NCI-H82 treated with DMSO at 0.1 percent for 48 hours (cell line): Measurements from ENCODE around the gene NHLRC4.

Experiments
- DNase-seq: peaks from one replicate; lab custom pipeline; 2025; ENCODE audit not compliant: unreplicated experiment; lab: John Stamatoyannopoulos, UW

The NHLRC4 gene

DNA sequence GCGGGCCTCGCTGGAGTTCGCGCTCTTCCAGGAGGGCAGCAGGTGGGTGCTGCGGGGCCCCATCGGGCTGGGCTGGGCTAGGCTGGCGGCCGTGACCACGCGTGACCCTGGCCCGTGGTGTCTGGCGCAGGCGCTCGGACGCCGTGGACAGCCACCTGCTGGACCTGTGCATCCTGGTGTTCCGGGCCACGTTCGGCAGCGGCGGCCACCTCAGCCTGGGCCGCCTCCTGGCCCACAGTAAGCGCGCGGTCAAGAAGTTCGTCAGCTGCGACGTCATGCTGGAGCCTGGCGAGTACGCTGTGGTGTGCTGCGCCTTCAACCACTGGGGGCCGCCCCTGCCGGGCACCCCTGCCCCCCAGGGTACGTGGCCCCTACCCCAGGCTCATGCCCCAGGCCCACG lies 14.6 kb upstream of the NHLRC4 start:
- no peak for DNase-seq

DNA sequence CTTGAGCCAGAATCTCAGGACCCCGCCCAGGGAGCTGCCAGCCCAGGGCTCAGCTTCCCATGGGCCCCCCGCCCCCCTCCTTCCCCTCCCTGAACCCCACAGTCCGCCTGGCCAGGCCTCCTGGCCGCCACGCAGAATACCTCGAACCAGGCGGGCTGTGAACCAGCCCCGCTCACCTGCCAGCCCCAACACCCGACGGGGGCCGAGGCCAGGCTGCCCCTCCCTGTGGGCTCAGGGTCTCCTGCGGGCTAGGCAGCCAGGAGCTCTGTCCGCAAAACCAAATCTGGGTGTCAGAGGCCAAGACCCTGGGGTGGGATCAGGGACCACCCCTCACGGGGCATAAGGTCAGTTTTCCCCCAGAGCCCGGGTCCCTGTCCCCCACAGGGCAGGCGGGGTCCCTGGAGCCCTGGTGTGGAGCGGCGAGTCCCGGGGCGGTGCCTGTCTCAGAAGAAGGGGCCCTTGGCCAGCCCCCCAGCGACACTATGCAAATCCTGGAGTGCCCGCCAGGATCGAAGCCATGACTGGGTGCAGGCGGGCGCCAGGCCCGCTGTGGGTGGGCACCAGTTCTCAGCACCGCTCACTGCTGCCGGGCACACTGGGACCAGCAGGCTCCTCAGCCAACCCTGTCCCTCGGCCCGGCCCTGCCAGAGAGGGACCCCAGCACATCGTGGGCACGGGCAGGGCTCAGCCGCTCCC lies 13.1 kb upstream of the NHLRC4 start:
- no peak for DNase-seq

DNA sequence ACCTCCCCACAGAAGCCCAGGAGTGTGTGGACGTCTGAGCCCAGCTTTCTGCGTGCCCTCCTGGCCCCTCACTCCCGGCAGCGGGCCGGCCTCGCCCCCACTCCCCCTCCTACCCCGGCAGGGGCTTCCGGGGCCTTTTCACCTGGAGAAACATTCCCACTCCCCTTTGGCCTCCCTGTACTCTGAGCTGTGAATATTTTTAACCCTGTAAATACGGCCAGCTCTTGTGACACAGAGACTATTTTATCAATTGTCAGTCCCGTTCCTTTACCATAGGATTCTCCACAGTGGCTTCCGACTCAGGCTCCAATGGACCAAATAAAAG lies 12.5 kb upstream of the NHLRC4 start:
- no peak for DNase-seq

GRCh38 chr16:554640-555365 lies 12.0 kb upstream of the NHLRC4 start:
- no peak for DNase-seq

DNA sequence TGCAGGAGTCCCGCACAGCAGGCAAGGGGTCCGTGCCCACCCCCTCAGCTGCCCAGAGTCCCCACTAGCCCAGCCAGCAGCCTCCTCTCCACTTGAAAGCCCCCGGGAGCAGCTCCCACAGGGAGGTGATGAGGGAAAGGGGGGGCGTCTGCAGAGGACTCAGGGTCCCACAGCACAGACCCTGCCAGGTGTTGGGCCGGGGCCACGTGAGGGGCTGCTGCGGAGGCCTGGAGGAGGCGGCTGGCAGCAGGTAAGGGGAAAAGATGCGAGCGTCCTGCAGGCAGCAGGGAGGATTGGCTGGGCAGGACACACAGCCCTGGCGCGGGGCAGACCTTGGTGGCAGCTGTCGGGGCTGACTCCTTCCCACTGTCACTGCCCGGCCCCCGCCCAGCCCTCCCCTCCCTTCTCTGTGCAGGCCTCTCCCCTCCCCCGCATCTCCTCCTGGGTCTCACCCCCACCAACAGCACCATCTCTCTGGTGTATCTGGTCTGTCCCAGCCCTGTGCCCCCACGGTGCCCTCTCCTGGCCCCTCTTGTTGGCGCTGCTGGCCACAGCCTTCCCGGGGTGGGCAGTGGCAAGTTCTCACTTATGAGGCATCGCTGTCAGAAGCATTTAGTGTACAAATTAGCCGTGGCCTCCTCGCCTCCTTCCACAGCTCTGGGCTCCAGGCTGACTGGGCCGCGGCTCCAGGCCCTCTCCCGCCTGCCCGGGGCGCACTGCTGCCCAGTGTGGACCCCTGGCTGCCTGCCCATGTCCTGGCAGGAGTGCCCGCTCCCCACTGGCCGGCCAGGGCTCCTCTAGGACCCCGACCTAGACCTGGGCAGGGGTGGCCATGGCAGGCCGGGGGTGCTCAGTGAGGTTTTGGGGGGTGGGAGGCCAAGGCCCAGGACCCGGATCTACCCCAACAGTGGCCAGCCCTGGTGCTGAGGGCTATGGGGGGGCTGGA lies 11.0 kb upstream of the NHLRC4 start:
- DNase-seq = no peak

DNA sequence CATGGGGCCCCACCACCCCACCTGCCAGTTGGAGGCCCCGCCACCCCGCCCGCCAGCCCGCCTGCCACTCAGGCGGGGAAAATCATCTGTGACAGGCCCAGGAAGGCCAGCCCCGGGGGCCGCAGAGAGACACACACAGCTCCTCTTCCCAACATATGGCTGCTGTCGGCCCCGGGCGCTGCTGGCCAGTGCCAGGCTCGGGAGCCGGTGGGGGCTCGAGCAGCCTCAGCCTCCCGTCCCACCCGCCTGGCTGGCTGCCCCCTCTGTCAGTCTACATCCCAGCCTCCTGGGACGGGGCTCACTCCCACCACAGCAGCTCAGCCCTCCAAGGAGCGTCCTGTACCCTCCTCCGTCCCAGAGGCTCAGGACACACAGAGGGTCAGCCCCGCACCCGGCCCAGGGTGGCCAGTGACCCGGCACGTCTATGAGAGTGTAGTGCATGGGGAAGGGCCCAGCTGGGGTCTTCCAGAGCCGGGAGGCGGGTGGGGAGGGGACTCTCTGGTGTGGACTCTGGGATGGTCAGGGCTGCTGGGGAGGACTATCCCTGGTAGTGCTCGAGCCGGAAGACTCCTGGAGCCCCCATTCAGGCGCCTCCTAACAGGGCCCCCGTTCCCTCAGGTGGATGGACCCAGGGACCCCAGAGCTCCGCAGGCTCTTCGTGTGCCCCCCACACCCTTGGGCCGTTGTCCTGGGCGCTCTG lies 10.2 kb upstream of the NHLRC4 start:
- no peak for DNase-seq

- no peak for DNase-seq
These were observed 9.1 kb upstream of the NHLRC4 start for GRCh38 chr16:557463-558297.

- DNase-seq = no peak
These were observed 8.3 kb upstream of the NHLRC4 start for GRCh38 chr16:558298-559020.

DNA sequence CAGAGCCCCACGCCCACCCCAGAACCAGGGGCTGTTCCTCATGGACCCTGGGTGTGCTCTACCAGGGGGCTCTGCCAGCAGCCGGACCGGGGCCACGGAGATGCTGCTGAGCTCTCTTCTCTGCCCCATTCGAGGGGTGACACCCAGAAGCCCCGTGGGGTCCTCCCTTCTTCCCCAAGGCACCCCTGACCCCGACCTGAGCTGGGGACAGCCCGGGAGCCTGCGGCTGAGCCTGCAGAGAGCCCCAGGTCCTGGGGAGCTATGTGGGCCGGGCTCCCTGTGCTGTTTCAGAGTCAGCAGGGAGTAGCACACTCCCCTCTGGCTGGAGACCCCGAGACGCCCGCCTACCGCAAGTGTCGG lies 7.8 kb upstream of the NHLRC4 start:
- DNase-seq = no peak

- DNase-seq = no peak
These were observed 7.2 kb upstream of the NHLRC4 start for GRCh38 chr16:559411-560203.

DNA sequence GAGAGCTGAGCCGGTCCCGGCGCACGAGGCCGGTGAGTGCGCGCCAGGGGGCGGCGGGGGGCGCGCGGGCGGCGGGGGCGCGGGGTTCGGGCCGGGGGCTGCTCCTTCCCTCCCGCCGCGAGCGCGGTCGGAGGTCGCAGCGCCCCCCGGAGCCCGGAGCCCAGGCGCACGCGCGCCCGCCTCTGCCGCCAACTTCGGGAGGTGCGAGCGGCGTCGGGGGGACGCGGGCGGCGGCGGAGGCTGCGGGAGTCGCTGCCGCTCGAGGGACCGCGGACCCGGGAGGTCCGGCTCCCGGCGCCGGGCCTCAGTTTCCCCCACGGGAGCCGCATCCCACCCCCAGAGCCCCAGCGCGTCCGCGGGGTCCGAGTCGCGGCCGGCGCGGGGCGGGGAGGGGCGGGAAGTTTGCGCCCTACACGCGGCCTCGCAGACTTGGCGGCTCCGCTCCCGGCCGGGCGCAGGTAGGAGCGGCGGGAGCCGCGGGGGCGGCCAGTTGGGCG lies 6.6 kb upstream of the NHLRC4 start, which contains the start of gene PRR35:
Gene PRR35 (plus strand): TSS at position 191 of the 497 bp plus-strand sequence. CDS start 2,901 bp downstream, outside the sequence.
- no peak for DNase-seq

- no peak for DNase-seq
These were observed 5.9 kb upstream of the NHLRC4 start for GRCh38 chr16:560701-561412.

- no peak for DNase-seq
These were observed 5.4 kb upstream of the NHLRC4 start for GRCh38 chr16:561413-561794.

DNA sequence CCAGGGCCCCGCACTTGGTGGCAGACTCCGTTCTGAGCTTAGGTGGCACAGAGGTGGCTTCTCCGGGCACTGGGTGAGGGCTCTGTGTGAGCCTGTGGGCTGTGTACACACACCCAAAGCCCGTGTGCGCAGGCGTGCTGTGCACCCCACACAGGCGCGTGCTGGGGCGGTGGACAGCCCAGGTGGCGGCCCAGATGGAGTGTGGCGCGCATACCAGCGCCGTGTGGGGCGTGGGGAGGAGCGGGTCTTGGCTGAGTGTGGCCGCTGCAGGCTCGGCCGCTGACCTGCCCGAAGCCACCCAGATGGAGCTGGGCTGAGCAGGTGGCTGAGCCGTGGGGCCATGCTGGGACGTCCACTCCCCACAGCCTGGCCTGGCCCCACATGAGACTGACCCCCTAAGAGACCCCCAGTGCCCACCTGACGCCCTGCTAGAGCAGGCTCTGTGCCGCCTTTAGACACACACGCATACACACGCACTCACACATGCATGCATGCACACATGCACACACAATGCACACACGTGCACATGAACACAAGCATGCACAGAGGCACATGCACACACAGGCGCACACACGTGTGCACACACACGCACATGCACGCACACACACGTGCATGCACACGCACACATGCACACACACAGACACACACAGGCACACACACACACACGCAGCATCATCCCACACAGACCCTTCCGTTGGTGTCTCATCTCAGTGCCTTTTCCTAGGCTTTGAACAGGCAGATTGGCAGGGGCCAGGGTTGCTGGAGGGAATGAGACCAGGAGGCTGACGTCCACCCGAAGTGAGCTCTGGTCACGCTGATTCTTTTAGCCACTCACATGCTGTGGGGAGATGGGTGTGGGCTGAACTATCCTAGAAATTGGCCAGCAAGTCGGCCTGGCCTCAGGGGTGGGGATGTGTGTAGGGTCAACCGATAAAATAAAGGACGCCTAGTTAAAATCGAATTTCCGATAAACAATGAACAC lies 4.6 kb upstream of the NHLRC4 start:
- no peak for DNase-seq

DNA sequence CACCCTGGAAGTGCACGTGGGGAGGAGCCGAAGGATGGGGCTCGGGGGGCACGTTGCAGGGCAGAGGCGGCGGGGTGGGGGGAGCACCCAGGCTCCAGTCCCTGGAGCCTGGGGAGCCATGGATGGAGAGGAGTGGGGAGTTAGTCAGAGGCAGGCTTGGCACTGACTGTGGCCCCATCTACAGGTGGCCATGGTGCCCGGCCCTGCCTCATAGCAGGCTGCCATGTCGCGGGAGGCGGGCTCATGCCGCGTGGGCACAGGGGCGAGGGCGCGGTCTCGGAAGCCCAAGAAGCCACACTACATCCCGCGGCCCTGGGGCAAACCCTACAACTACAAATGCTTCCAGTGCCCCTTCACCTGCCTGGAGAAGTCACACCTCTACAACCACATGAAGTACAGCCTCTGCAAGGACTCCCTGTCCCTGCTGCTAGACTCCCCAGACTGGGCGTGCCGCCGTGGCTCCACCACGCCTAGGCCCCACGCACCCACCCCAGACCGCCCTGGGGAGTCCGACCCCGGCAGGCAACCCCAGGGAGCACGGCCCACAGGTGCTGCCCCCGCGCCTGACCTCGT lies 3.6 kb upstream of the NHLRC4 start:
- no peak for DNase-seq

- no peak for DNase-seq
These were observed 2.0 kb upstream of the NHLRC4 start for GRCh38 chr16:564690-565418.
